Effector CD8-positive, alpha-beta T cell (primary cell): ENCODE measurements around the gene ABCA4.

Experiments used
- DNase-seq: peaks from one replicate; lab custom pipeline; 2025; lab: John Stamatoyannopoulos, UW

The ABCA4 gene

GRCh38 chr1:94027721-94028515 lies 93.0 kb downstream of the ABCA4 start:
- no peak for DNase-seq

DNA sequence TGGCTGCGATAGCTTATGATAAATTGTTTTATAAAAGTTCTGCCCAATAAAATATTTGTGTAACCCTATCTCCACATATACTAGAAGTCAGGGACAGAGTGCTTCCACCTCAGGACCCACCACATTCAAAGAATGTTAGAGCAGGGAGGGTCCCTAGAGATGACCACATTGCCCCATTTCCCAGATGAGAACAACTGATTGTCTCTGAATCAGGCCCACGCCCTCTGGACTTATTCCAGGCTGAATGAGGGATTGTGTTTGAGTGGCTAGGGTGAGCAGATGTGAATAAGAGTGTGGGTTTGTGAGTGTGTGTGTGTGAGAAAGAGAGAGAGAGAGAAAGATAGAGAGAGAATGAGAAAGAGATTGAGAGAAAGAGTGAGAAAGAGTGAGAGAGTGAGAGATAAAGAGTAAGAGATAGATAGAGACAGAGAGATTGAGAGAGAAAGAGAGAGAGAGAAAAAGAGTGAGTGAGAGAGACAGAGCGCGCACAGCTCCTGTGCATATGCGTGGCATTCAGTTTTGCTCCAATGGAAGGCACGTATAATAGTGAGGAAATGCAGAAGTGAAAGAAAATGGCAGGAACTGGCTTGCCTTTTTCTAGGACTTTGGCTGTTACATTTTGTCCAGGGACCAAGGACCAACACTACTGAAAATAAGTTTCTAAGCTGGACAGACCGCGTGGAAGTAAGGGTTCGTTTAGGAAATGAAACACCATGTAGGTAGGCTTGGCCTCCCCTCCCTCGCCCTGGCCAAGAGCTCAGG lies 94.1 kb downstream of the ABCA4 start:
- DNase-seq = no peak

- no peak for DNase-seq
Measured at GRCh38 chr1:94025383-94026340, 95.3 kb downstream of the ABCA4 start.

DNA sequence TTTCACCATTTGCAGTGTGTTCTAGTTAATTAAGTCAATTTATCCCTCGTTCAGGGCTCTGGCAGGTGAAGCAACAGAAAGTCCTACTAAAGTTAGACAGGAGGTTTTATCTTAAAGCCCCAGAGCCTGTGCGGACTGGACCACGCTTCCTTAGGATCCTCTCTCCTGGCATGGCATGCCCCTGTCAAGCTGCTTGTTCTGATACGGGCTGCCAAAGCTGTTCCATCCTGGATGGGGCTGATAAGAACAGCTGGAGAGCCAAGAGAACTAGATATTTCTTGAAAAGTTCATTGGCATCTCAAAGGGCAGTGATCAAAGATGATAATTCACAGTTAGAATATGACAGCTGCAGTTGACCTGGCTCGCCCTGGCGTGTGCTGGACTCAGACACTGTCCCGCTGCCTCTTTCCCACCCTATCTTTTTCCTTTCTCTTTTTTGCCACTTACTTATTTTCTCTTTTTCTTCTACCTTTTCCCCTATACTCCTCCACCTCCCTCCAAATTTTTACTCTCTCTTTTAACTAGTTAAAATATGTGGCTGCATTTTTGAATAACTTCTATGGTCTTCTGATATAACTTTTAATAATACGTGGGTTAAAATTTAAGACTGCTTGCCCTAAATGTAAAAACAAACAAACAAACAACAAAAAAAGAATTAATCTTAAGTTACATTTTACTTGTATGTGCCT lies 96.7 kb downstream of the ABCA4 start:
- DNase-seq = no peak

GRCh38 chr1:94022471-94023189 lies 98.3 kb downstream of the ABCA4 start:
- DNase-seq = no peak

DNA sequence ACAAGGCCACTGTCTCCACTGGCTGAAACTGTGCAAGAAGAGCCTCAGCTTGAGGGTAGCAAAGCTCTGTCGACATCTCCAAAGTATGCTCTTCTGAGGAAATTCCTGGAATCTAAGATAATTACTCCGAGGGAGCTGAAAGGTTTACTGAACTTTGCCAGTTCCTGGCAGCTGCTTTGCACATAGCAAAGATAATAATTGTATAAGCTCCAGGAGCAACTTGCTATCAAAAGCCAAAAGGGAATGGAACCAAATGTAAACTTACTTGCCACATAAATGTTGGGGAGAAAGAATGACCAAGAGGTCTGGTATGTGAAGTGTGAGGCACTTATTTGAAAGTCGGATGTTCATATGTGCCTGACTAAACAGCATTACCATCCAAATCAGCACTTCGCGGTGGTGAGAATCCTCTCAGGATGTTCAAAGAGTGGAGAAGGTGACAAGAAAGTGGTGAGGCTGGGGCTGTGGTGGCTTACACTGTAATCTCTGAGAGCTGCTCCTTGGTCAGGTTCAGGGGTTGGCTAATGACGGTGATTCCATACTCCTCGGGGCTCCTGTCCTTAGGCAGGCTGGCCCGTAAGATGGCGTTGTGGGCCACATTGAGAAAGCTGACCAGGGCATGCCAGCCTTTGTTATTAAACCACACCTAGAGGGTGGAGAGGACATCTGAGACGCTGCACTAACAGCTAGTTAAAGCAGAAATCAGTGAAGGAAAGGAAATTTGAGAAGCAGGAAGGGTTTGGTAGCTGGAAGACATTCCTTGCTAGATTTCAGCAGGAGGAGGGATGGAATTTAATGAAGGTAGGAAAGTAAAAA lies 100.0 kb downstream of the ABCA4 start:
- DNase-seq = no peak

- no peak for DNase-seq
Measured at GRCh38 chr1:94019327-94019726, 101.6 kb downstream of the ABCA4 start.

GRCh38 chr1:94017155-94017829 lies 103.7 kb downstream of the ABCA4 start:
- no peak for DNase-seq

GRCh38 chr1:94015489-94015817 lies 105.5 kb downstream of the ABCA4 start:
- no peak for DNase-seq

GRCh38 chr1:94014635-94015488 lies 106.1 kb downstream of the ABCA4 start:
- DNase-seq = no peak

GRCh38 chr1:94014087-94014486 lies 106.9 kb downstream of the ABCA4 start:
- DNase-seq = no peak

DNA sequence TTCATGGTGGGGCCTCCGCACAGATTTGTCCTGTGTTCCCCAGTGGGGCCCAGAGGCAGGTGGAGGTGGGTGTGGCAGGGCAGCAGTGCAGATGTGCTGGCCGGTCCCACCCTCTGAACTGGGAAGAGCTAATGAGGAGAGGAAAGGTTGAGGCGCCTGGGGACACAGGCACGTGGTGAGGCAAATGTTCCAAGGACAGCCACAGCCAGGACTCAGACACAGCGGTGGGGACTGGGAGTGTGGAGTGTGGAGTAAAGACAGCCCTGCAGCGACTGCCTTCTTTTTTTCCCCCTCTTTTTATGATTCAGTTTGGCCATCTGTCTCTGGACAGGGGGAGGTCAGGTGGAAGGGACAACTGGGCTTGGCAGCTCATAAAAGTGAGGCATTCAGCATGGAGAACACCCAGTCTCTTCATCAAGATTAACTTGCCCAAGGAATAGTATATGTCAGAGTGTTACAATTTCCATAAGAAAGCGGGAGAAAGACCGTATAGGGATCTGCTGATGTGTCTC lies 107.5 kb downstream of the ABCA4 start:
- no peak for DNase-seq

GRCh38 chr1:94012708-94013366 lies 108.1 kb downstream of the ABCA4 start:
- DNase-seq = no peak

DNA sequence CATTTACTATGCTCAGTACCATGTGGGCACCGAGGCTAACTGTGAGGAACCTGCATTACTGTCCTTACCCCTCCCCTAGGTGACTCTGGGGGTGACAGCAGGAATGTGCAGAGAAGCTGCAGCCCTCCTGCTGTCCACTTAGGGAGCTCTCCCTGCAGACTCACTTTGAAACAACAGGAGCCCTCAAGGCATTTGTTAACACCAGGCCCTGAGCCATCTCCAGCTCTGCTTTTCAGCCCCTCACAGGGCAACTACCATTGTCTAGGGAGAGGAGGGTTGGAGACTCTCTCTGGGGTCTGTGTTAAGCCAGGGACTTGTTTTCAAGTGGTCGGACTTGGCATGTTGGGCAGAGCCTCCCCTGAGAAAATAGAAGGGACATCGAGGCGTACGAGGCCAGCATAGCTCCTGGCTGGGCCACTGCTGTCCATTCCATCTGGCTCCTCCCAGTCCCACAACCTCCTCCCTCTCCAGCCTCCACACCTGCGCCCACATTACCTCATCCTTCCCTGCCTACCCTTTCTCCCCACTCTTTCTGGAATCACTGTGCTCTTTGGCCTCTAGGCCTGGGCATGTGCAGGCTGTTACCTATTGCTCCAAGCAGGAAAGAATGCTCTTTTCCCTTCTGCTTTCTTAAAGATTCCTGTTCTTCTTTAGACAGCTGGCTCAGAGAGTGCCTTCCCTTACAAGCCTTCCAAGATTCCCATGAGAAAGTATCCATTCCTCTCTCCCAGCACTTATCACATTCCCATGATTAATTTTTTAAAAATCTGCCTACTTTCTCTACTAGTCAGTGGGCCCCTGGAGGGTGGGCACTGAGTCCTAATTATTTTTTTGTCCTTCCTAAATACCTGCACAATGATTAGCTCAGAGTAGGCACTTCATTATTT lies 109.0 kb downstream of the ABCA4 start:
- DNase-seq = no peak

GRCh38 chr1:94011129-94011528 lies 109.8 kb downstream of the ABCA4 start:
- no peak for DNase-seq

DNA sequence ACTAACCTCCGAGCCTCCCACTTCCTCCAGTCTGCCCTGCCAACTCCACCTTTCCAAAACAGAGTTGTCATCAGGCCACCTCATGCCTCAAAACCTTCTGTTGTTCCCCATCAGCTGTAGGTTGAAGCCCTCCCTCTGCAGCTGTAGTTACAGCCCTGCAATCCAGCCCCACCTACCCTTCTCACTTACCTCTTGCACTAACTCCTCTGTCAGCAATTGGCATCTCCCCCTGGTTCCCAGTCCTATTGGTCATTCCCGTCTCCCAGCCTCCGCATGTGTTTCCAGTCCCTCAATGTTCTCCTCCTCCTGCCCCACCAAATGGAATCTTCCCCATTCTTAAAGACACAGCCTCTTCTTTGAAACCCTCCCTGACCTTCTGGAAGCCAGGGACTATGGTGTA lies 111.6 kb downstream of the ABCA4 start:
- no peak for DNase-seq

- DNase-seq = no peak
Measured at GRCh38 chr1:94006604-94007003, 114.3 kb downstream of the ABCA4 start.
